Epithelial cell of esophagus (primary cell): ENCODE measurements around the gene PHF5A.

Experiments
- DNase-seq: peaks from one replicate; pipeline ENCODE4 v3.0.0; 2010; ENCODE audit warnings: low read depth
- H3K4me3 ChIP-seq: 2 replicates; pipeline ENCODE4 v1.5.1; 2011; ENCODE audit warnings: mild to moderate bottlenecking, low read length, control low read depth
- TF ChIP-seq, protein P1 (sequence below): IDR thresholded peaks from 2 replicates; pipeline ENCODE4 v1.5.1; 2011; ENCODE audit warnings: low read depth, mild to moderate bottlenecking, low read length, control low read depth, inconsistent platforms; ENCODE audit not compliant: insufficient read depth; ENCODE audit errors: missing control alignments

Gene PHF5A

GRCh38 chr22:41511521-41511968, 43.1 kb upstream of the PHF5A start:
- no peak overlapping the region for H3K4me3 ChIP-seq
- TF ChIP-seq, protein P1, sequence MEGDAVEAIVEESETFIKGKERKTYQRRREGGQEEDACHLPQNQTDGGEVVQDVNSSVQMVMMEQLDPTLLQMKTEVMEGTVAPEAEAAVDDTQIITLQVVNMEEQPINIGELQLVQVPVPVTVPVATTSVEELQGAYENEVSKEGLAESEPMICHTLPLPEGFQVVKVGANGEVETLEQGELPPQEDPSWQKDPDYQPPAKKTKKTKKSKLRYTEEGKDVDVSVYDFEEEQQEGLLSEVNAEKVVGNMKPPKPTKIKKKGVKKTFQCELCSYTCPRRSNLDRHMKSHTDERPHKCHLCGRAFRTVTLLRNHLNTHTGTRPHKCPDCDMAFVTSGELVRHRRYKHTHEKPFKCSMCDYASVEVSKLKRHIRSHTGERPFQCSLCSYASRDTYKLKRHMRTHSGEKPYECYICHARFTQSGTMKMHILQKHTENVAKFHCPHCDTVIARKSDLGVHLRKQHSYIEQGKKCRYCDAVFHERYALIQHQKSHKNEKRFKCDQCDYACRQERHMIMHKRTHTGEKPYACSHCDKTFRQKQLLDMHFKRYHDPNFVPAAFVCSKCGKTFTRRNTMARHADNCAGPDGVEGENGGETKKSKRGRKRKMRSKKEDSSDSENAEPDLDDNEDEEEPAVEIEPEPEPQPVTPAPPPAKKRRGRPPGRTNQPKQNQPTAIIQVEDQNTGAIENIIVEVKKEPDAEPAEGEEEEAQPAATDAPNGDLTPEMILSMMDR: no peak
- DNase-seq: no peak

- no peak overlapping the region for H3K4me3 ChIP-seq
- no peak for DNase-seq
- TF ChIP-seq, protein P1: no peak
Measured at GRCh38 chr22:41508770-41509170, 40.3 kb upstream of the PHF5A start.

DNA sequence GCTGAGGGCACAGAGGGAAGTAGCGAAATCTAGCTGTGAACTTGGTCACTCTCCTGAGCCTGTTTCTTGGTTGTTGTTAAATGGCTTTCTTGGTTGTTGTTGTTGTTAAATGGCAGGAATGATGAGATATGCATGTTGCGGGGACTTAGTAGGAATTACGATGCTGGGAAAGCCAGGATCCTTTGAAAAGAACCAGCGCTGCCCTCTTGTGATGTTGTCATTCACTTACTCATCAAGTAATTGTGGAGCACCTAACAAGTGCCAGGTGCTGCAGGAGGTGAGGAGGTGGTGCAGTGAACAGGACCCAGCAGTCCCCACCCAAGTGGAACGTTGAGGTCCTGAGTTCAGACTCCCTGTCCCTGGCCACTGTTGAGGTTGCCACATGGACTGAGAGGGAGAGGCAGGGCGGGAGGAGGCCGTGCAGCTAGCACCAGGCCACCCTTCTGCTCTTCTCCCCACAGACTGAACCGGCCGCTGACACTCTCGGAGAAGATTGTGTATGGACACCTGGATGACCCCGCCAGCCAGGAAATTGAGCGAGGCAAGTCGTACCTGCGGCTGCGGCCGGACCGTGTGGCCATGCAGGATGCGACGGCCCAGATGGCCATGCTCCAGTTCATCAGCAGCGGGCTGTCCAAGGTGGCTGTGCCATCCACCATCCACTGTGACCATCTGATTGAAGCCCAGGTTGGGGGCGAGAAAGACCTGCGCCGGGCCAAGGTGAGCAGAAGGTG, 39.0 kb upstream of the PHF5A start:
- no peak overlapping the region for H3K4me3 ChIP-seq
- DNase-seq: no peak
- TF ChIP-seq, protein P1: no peak

DNA sequence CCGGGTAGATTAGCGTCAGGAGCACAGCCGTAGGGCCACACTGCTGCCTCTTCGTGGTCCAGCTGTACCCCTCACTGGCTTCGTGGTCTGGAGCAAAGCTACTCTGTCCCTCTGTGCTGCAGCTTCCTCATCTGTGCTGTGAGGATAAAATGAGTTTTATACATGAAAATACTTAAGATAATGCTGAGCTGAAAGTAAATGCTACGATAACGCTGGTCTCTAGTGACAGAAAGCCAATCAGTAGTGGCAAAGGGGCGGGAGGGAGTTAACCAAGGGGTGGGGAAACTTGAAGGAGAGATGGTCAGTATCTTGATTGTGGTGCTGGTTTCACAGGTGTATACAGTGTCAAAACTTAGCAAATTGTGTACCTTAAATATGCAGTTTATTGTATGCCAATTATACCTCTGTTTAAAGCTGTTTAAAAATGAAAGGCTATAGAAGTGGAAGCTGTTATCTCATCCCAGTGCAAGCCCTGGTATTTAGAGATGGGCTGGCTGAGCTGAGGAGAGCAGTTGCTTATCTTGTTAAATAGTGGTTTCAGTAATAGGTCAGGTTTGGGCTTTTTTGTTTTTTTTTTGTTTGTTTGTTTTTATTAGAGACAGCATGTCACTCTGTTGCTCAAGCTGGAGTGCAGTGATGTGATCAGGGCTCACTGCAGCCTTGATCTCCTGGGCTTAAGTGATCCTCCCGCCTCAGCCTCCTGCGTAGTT, 37.2 kb upstream of the PHF5A start:
- no peak overlapping the region for H3K4me3 ChIP-seq
- TF ChIP-seq, protein P1: no peak
- no peak for DNase-seq

- no peak for DNase-seq
- TF ChIP-seq, protein P1: no peak
- no peak overlapping the region for H3K4me3 ChIP-seq
Measured at GRCh38 chr22:41504816-41505215, 36.3 kb upstream of the PHF5A start.

GRCh38 chr22:41504397-41504796, 35.9 kb upstream of the PHF5A start:
- peak; percentile 63 for DNase-seq
- TF ChIP-seq, protein P1: no peak
- H3K4me3 ChIP-seq: no peak overlapping the region
